K562 (cell line): ENCODE measurements around the gene RALGPS1. TPM values are rescaled to one million over a fixed set of nuclear protein-coding genes. Genes with fewer than 3 reads are reported as not detected.

ENCODE experiments used
- ATAC-seq: fragments of 200-7000 bp; cut with Tn5 transposase; 3 replicates; pipeline ENCODE4 v1.9.1; 2020; ENCODE audit warnings: moderate library complexity
- BruUV-seq: library from RNA; stranded (reverse); fragments of 400-500 nt; replicated peaks from 2 replicates; lab custom pipeline; 2021; lab: Mats Ljungman, UMichigan
- CTCF ChIA-PET: fragments of 300-600 bp; formaldehyde crosslinking; extraction: SDS; loops from one replicate; lab custom pipeline; 2021; ENCODE audit warnings: low intra/inter-chr PET ratio; lab: Yijun Ruan, JAX
- POLR2A ChIA-PET: fragments of 300-600, 350-650 bp; sonication (Branson Sonifier 250); formaldehyde crosslinking; extraction: SDS; loops from one replicate; lab custom pipeline; 2021; ENCODE audit warnings: antibody characterized with exemption, inconsistent platforms; lab: Yijun Ruan, JAX
- DNase-seq, 4 experiments: peaks; one replicate each; pipeline versions ENCODE4 v3.0.0 to v3.0.0-alpha.2; 2011 to 2018; ENCODE audit warnings: low spot score in 3 of 4, mixed read lengths in 3 of 4; ENCODE audit errors: extremely low read depth in 1 of 4
- FAIRE-seq: peaks from 2 replicates; lab custom pipeline; 2011; peaks lifted over from hg19 to GRCh38; lab: Jason Lieb, UNC
- H2AFZ ChIP-seq: 2 replicates; pipeline ENCODE4 v1.6.0; 2011; ENCODE audit warnings: low read depth, low read length, control low read depth, inconsistent platforms
- H3K27ac ChIP-seq: fragments of 200-600 bp; 3 replicates; pipeline ENCODE4 v1.8.0; 2011; ENCODE audit warnings: low read depth, mild to moderate bottlenecking, control low read depth, inconsistent platforms, low read length, moderate library complexity, mixed read lengths; ENCODE audit errors: extremely low read depth
- H3K27me3 ChIP-seq, 2 experiments: fragments of 300-600 bp in 1 of 2; 2 replicates in 1 of 2; 3 replicates in 1 of 2; pipeline versions ENCODE4 v1.6.0 to v1.8.0; 2011; ENCODE audit warnings: inconsistent platforms in 2 of 2, low read length in 2 of 2, mild to moderate bottlenecking in 1 of 2, mixed read lengths in 1 of 2, moderate library complexity in 1 of 2; ENCODE audit not compliant: control insufficient read depth in 2 of 2, insufficient read depth in 2 of 2
- H3K36me3 ChIP-seq: fragments of 300-600 bp; 3 replicates; pipeline ENCODE4 v1.8.0; 2011; ENCODE audit warnings: mild to moderate bottlenecking, low read length, inconsistent platforms; ENCODE audit not compliant: control insufficient read depth, insufficient read depth
- H3K4me1 ChIP-seq, 2 experiments: fragments of 200-600 bp in 1 of 2; replicated peaks in 1 of 2; 2 replicates in 1 of 2; 3 replicates in 1 of 2; pipeline versions ENCODE4 v1.5.1 to v1.8.0; 2011; ENCODE audit warnings: inconsistent platforms in 2 of 2, low read length in 2 of 2, mild to moderate bottlenecking in 1 of 2, mixed read lengths in 1 of 2, moderate library complexity in 1 of 2; ENCODE audit not compliant: control insufficient read depth in 2 of 2, insufficient read depth in 2 of 2
- H3K4me2 ChIP-seq: 2 replicates; pipeline ENCODE4 v1.6.1; 2011; ENCODE audit warnings: low read length, control low read depth, inconsistent platforms, mixed read lengths; ENCODE audit not compliant: insufficient read depth
- H3K4me3 ChIP-seq: fragments of 200-600 bp; sonication (generic), shearing (Covaris generic); 2 replicates; pipeline ENCODE4 v1.5.1; 2016; ENCODE audit warnings: control low read depth, inconsistent platforms
- H3K79me2 ChIP-seq: fragments of 200-600 bp; 3 replicates; pipeline ENCODE4 v1.8.0; 2011; ENCODE audit warnings: low read length, inconsistent platforms; ENCODE audit not compliant: control insufficient read depth, insufficient read depth
- H3K9ac ChIP-seq, 2 experiments: 2 replicates each; pipeline versions ENCODE4 v1.6.0 to v1.6.1; 2011; ENCODE audit warnings: low read depth in 2 of 2, low read length in 2 of 2, control low read depth in 1 of 2, inconsistent platforms in 1 of 2, mild to moderate bottlenecking in 1 of 2, mixed read lengths in 1 of 2; ENCODE audit not compliant: insufficient read depth in 1 of 2
- H3K9me1 ChIP-seq: one replicate; pipeline ENCODE4 v1.6.0; 2011; ENCODE audit warnings: inconsistent platforms, mild to moderate bottlenecking, low read length, moderate library complexity; ENCODE audit not compliant: control insufficient read depth, insufficient read depth
- H3K9me3 ChIP-seq: replicated peaks from 2 replicates; pipeline ENCODE4 v1.5.1; 2011; ENCODE audit warnings: low read depth, low read length, inconsistent platforms; ENCODE audit not compliant: control insufficient read depth, insufficient read depth
- H4K20me1 ChIP-seq: replicated peaks from 2 replicates; pipeline ENCODE4 v1.6.1; 2011; ENCODE audit warnings: low read length, inconsistent platforms, mixed read lengths; ENCODE audit not compliant: control insufficient read depth, insufficient read depth
- ELF1 ChIP-seq: fragments of 200-800 bp; sonication (Bioruptor generic); IDR thresholded peaks from 2 replicates; pipeline ENCODE4 v1.6.1; 2016; ENCODE audit warnings: missing genetic modification characterization, missing compliant biosample characterization
- HNRNPH1 ChIP-seq: fragments of 200-400 bp; formaldehyde crosslinking; optimal IDR thresholded peaks from 2 replicates; pipeline ENCODE3; 2017; ENCODE audit warnings: low read depth, mild to moderate bottlenecking, low read length, moderate library complexity
- KDM5B ChIP-seq: fragments of 200-600 bp; sonication (generic); IDR thresholded peaks from 2 replicates; pipeline ENCODE4 v1.6.1; 2012; ENCODE audit warnings: low read depth, mild to moderate bottlenecking, moderate library complexity, low read length, control low read depth, inconsistent platforms; ENCODE audit not compliant: insufficient replicate concordance
- TRIM28 ChIP-seq: fragments of 450-650 bp; IDR thresholded peaks from 2 replicates; pipeline ENCODE4 v1.6.1; 2017
- ZNF436 ChIP-seq: fragments of 250-450, 450-650 bp; sonication (Bioruptor Pico); formaldehyde crosslinking; IDR thresholded peaks from 2 replicates; pipeline ENCODE4 v1.7.0; 2020; ENCODE audit warnings: mild to moderate bottlenecking
- WGBS: fragments of 100-300 bp; shearing (Covaris generic); methylation state at CpG from one replicate; pipeline ENCODE4 v1.1.6; 2016; ENCODE audit warnings: low coverage, mixed read lengths; ENCODE audit not compliant: insufficient coverage; ENCODE audit errors: missing lambda C conversion rate; 5-methylcytosine and 5-hydroxymethylcytosine counted together
- in situ Hi-C: fragments of 300-500 bp; cut with MboI; formaldehyde crosslinking; loops from 4 replicates; pipeline ENCODE4 v1.15.0; 2018; ENCODE audit warnings: inconsistent platforms, mixed read lengths
- intact Hi-C: fragments of 100-400 bp; cut with micrococcal nuclease; formaldehyde crosslinking; loops from 2 replicates; pipeline ENCODE4 v1.14.2; 2022
- polyA plus RNA-seq, 8 experiments: library from polyadenylated mRNA; depleted of rRNA in 4 of 8; stranded (reverse) in 5 of 8; unstranded in 3 of 8; fragments of >200 nt; fragmentation: Nextera tagmentation in 2 of 8; fragmentation: Illumina TruSeq in 1 of 8; extraction: Ambion mirVana in 2 of 8; extraction: Trizol in 1 of 8; gene quantifications; 2 replicates each; pipeline versions ENCODE4 v1.2.1 to v1.2.3, GENCODE V29; 2011 to 2014; ENCODE audit warnings: inconsistent platforms in 1 of 8, missing spikeins in 1 of 8
- total RNA-seq, 7 experiments: library from RNA; depleted of rRNA in 6 of 7; stranded (reverse); fragments of >200 nt in 6 of 7; fragmentation: Illumina TruSeq in 2 of 7; extraction: Trizol in 2 of 7; gene quantifications; 2 replicates each; pipeline versions ENCODE4 v1.2.1 to v1.2.3, GENCODE V29; 2011 to 2021; ENCODE audit warnings: low replicate concordance in 1 of 7
- TF ChIP-seq, protein P1 (sequence below): sonication (generic); formaldehyde crosslinking; IDR thresholded peaks from 2 replicates; pipeline ENCODE4 v1.8.1; 2023; ENCODE audit warnings: mild to moderate bottlenecking, missing genetic modification reagents
- TF ChIP-seq, protein P2 (sequence below), 2 experiments: fragments of 450-650 bp in 1 of 2; sonication (generic) in 1 of 2; formaldehyde crosslinking in 1 of 2; IDR thresholded peaks in 1 of 2; conservative IDR thresholded peaks in 1 of 2; 2 replicates each; pipeline versions ENCODE4 v1.6.1 to v1.8.1; 2016 to 2023; ENCODE audit warnings: mild to moderate bottlenecking in 2 of 2, moderate library complexity in 2 of 2, inconsistent platforms in 1 of 2, missing genetic modification reagents in 1 of 2

Gene RALGPS1
- total and polyA plus RNA-seq, 9 of the 15 experiments (the other 6 are each of a cell fraction or from before 2014, with no cell fraction given) = 0.04 to 2.6 (median 1.5) TPM

DNA sequence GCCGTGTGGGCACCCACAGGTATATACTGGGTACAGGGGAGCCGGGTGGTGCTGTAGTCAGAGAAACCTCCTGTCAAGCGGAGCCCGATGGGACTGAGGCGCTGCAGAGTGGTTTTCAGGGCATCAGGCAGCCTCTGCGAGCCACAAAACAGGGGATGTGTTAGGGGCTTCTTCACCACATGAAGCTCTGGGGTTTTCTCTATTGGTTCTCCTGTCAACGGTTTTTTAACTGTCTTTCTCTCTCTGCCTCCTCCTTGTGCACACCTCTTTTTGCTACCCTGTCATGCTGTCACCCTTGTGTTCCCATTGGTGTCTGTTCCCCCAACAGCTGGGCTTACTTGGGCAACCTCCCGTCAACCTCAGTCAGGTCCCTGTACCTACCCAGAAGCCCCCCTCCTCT is 19.9 kb downstream of the RALGPS1 start:
- H4K20me1 ChIP-seq = no peaks in the 10 kb centered on the region
- FAIRE-seq = no peak
- H3K9ac ChIP-seq = no peak overlapping the region
- H3K4me3 ChIP-seq = no peak overlapping the region
- H3K9me3 ChIP-seq = no peaks in the 10 kb centered on the region
- intact Hi-C loops = no loop called here
- 0% methylated on average over 8 of the region's 8 CpGs for WGBS
- no peak for TF ChIP-seq ELF1
- TF ChIP-seq ZNF436 (CRISPR knock-in tag) = no peak
- TF ChIP-seq, protein P1, sequence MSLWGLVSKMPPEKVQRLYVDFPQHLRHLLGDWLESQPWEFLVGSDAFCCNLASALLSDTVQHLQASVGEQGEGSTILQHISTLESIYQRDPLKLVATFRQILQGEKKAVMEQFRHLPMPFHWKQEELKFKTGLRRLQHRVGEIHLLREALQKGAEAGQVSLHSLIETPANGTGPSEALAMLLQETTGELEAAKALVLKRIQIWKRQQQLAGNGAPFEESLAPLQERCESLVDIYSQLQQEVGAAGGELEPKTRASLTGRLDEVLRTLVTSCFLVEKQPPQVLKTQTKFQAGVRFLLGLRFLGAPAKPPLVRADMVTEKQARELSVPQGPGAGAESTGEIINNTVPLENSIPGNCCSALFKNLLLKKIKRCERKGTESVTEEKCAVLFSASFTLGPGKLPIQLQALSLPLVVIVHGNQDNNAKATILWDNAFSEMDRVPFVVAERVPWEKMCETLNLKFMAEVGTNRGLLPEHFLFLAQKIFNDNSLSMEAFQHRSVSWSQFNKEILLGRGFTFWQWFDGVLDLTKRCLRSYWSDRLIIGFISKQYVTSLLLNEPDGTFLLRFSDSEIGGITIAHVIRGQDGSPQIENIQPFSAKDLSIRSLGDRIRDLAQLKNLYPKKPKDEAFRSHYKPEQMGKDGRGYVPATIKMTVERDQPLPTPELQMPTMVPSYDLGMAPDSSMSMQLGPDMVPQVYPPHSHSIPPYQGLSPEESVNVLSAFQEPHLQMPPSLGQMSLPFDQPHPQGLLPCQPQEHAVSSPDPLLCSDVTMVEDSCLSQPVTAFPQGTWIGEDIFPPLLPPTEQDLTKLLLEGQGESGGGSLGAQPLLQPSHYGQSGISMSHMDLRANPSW (CRISPR knock-in tag) = no peak
- no peak for TF ChIP-seq KDM5B
- no peak for TF ChIP-seq HNRNPH1
- no peak for TF ChIP-seq TRIM28
- TF ChIP-seq, protein P2, sequence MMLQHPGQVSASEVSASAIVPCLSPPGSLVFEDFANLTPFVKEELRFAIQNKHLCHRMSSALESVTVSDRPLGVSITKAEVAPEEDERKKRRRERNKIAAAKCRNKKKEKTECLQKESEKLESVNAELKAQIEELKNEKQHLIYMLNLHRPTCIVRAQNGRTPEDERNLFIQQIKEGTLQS (IDR thresholded peaks at IDR 0.05) = no peak
- TF ChIP-seq, protein P2 (CRISPR knock-in tag; conservative IDR thresholded peaks at IDR 0.05) = no peak
- TF ChIP-seq, all 486 proteins: peak for 0
- ChIA-PET CTCF (no interaction called here), POLR2A (no interaction called here)
- no peaks in the 10 kb centered on the region for H3K79me2 ChIP-seq
- H2AFZ ChIP-seq = no peak overlapping the region
- in situ Hi-C loops = loop anchor here (25.0 kb wide), 1 partner anchor 978 kb away; the partner anchor contains the start of gene ST6GALNAC4
- DNase-seq (no peak), ATAC-seq (no peak)
- BruUV-seq = no TSS peak
- no peaks in the 10 kb centered on the region for H3K36me3 ChIP-seq
- no peak overlapping the region for H3K4me2 ChIP-seq
- H3K9me1 ChIP-seq = no peaks in the 10 kb centered on the region
- no peak overlapping the region for H3K27ac ChIP-seq
- peaks cover 11 to 28% of the 10 kb centered on the region in 2 experiments; a peak in 4 of 5 replicates for H3K27me3 ChIP-seq
- no peaks in the 10 kb centered on the region for H3K4me1 ChIP-seq
